NCI-H2081 (cell line): ENCODE results near the gene SLCO3A1.

ENCODE experiments used
- DNase-seq, 2 experiments: peaks; one replicate each; lab custom pipeline; 2025; lab: John Stamatoyannopoulos, UW

SLCO3A1 gene

DNA sequence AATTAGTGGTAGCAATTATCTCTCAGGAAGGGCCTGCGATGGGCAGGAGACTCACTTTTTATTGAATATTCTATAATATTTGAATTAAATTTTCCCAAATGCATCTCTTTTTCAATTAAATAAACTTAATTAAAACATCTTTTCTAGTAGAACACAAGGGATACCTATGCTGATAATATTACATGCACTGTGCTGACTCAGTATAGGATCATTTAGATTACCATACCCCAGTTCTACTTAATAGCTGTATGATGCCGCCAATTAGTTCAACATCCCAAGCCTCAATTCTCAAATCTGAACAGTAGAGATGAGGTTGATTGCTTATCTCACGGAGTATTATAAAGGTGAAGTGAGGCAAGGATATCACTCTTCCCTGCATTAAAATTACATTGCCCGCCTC is 149.2 kb downstream of the SLCO3A1 start:
- no peak for DNase-seq

GRCh38 chr15:92003515-92004067 is 150.1 kb downstream of the SLCO3A1 start:
- DNase-seq, result no peak

- peak; percentile 46 to 85 for DNase-seq
These were observed 151.6 kb downstream of the SLCO3A1 start for GRCh38 chr15:92005154-92005553.

DNA sequence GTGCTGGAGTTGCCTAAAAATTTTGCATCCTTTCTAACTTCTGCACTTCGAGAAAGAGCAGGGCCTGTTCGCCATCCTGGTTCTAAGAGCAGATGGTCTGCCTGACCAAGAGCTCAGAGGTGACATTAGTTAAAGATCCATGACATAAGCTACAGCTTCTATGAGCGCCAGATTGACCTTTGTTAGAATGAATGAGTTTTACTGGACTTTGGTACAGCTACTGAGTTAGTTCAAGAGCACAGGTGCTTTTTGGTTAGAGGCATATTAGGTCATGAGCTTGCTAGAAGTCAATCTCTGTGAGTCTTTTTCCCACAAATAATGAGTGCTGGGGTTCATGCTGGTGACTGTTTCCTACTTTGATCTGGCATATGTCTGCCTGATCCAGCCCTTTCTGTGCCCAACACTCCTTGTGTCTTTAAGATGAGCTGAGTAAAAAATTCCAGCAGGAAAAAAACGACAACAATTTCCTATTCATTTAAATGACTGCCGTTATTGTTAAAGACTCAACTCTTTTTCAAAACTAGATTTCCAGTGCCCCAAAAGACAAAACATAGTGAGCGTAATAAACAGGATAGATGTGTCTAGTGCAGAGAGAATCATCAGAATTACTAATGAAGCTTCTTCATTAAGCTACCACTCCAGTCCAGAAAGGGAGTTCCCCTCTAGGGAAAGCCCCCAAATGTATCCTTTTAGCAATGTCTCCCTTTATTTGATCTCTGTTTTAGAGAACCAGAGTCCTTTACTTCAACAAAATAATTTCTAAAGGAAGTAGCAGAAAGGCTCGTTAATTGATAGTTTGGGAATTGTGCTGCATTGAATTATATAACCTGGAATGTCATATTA is 152.9 kb downstream of the SLCO3A1 start:
- DNase-seq, result peak in 1 of 2 experiments; percentile 30

- no peak for DNase-seq
These were observed 155.7 kb downstream of the SLCO3A1 start for GRCh38 chr15:92009162-92009561.

- peak; percentile 45 to 71 for DNase-seq
These were observed 158.3 kb downstream of the SLCO3A1 start for GRCh38 chr15:92011611-92012367.

GRCh38 chr15:92012368-92012629 is 158.8 kb downstream of the SLCO3A1 start:
- no peak for DNase-seq

GRCh38 chr15:92012881-92013280 is 159.4 kb downstream of the SLCO3A1 start:
- DNase-seq, result no peak

GRCh38 chr15:92014281-92015030 is 160.9 kb downstream of the SLCO3A1 start:
- DNase-seq, result peak in 1 of 2 experiments; percentile 60

- DNase-seq, result no peak
These were observed 164.5 kb downstream of the SLCO3A1 start for GRCh38 chr15:92017882-92018534.

- DNase-seq, result peak; percentile 44 to 73
These were observed 165.2 kb downstream of the SLCO3A1 start for GRCh38 chr15:92018535-92019239.

- no peak for DNase-seq
These were observed 166.2 kb downstream of the SLCO3A1 start for GRCh38 chr15:92019706-92020105.

DNA sequence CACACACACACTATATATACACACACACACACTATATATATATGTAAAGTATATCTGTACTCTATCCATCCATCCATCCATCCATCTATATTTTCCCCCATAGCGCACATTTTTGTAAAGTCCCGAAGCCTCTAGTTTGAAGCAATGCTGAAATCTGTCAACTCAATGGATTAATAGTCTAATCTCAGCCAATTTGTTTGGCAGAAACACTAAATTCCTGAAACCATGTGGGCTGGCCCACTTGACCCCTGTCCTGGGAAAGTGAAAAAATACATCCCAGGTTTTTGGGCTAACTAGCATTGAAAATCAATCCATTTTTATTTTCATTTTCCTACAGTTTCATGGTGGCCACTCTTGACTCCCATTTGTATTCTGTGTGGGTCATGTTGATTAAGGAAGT is 166.7 kb downstream of the SLCO3A1 start:
- no peak for DNase-seq

GRCh38 chr15:92020804-92021203 is 167.3 kb downstream of the SLCO3A1 start:
- no peak for DNase-seq

DNA sequence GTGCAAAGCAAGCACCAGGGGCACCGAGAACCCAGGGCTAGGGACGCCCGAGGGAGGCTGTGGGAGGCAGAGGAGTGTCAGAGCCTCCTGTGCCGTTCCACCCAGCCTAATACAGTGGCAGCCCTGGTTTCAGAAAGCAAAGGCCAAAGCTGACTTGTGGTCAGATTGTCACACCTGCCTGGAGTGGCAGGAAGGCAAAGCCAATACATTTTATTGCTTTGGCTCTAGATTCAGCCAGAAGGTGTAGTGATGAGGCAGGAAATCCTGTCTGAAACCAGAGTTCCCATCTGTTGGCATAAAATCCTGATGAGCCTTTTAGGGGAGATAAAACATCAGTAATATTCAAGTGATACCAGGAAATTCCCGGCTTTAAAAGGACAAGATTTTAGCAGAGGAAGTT is 168.3 kb downstream of the SLCO3A1 start:
- DNase-seq, result peak in 1 of 2 experiments; percentile 26

DNA sequence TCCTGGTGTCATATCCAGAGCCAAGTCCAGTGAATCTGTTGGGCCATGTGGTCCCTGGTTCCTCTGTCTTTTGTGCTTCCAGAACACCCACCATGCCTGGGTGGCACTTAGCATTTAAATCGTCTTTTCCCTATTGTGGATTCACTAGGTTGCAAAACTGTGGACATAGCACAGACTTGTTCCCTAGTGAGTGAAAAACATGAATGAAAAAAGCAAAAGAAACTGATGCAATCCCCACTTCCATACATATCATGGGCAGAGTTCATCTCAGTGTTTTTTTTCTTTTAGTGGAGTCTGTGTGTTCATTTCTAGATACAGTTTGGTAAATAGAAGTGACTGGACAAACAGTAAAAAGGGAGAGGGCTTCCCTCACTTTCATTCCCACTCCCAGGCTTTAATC is 170.5 kb downstream of the SLCO3A1 start:
- DNase-seq, result no peak

- DNase-seq, result no peak
These were observed 172.3 kb downstream of the SLCO3A1 start for GRCh38 chr15:92025706-92026270.

DNA sequence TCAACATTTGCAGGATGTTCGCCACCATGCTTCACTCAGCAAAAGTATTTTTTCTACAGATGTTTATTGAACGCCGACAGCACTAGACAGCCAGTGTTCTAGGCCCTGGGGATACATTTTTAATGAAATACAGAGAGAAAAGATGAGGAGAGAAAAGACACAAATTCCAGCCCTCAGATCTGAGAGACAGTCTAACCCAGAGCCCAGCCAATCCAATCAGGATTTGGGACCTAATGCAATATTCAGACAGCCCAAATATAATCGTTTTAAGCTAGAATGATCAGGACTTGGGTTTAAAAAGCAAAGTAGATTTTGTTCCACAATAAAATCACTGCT is 174.8 kb downstream of the SLCO3A1 start:
- no peak for DNase-seq

GRCh38 chr15:92029767-92030166 is 176.3 kb downstream of the SLCO3A1 start:
- no peak for DNase-seq

- DNase-seq, result no peak
These were observed 179.8 kb downstream of the SLCO3A1 start for GRCh38 chr15:92033314-92033713.

GRCh38 chr15:92033723-92034122 is 180.2 kb downstream of the SLCO3A1 start:
- no peak for DNase-seq
